NCI-H748 (cell line): ENCODE measurements around the gene SPECC1.
"Not testable (repeated sequence)": the region's sequence is repeated elsewhere in the genome, so short reads cannot be mapped to it uniquely, and the experiment has no call there.

Source experiments
- DNase-seq: peaks from one replicate; lab custom pipeline; 2025; ENCODE audit not compliant: unreplicated experiment; lab: John Stamatoyannopoulos, UW

SPECC1 gene

DNA sequence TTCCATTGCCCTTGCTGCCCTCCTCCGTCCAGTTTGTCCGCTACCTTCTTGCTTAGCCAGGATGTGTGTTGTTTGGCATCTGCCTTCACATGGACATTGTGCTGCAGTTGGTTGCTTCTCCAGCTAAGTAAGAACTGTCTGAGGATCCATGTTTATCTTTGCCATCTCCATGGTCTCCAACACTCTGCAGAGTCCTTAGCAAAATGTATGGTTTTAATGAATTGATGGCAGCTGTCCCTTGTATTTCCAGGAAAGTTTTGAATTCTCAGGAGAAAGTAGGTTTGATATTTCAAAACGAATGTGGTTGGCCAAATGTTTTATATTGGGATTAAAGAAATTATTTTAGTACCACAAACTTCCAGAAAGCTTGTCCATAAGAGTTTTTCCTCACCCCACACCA is 160.9 kb downstream of the SPECC1 start:
- no peak for DNase-seq

DNA sequence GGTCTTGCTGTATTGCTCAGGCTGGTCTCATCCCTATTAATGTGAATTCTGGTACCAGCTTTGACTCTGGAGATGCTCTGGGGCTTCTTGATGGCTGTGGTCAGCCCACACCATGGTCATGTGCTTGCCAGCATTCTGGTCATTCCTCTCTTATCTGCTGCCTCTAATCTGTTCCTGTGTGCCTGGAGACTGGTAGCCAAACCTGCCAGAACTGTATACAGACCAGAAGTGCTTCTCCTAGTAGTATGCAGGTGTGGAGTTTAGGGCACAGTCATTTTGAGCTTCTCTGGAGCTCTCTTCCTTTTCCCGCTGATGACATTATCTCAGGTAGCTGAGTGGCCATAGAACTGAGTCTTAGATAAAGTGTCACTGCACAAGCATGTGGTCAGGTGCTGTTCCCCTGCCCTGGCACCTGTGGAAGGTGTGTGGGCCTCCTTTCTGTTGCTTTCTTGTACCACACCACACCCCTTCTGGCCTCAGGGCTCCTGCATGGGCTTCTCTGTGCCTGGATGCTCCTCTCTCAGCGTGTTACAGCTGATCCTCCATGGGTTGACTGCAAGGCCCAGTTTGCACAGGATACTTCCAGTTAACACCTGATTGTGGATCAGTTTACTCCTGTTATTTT is 162.7 kb downstream of the SPECC1 start:
- no peak for DNase-seq

DNA sequence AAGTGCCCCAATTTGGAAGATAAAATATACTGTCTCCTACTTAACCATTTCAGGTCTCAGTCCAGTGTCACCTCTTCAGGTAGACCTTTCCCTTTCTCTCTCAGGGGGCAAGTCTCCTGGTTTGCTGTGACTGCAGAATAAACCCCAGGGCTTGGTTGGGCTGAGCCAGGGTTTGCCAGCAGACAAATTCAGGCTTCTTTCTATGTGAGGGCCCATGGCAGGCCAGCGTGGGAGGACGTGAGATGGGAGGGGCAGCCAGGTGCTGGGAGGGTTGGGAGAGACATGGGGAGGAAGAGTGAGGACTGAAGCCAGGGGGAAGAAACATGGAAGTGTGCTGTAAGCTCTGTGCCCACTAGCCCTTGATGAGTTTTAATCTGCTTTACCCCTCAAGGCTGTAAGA is 163.2 kb downstream of the SPECC1 start:
- DNase-seq, result no peak

DNA sequence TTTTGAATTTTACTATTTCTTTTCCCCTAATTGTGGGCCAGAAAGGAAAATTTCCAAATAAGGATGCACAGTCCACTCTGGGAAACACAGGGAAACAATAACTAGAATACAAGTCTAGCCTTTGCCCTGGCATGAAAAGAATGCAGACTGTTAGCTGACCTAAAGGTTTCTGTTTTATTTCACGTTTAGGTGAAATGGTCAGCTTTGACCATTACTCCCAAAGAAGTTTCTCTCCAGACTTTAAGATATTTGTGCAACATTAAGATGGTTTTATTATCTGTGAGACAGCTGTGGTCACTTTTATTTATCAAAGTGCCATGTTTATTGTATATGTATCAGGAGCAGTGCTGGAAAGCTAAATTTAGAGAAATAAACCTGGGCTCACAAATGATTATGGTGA is 163.9 kb downstream of the SPECC1 start:
- no peak for DNase-seq

DNA sequence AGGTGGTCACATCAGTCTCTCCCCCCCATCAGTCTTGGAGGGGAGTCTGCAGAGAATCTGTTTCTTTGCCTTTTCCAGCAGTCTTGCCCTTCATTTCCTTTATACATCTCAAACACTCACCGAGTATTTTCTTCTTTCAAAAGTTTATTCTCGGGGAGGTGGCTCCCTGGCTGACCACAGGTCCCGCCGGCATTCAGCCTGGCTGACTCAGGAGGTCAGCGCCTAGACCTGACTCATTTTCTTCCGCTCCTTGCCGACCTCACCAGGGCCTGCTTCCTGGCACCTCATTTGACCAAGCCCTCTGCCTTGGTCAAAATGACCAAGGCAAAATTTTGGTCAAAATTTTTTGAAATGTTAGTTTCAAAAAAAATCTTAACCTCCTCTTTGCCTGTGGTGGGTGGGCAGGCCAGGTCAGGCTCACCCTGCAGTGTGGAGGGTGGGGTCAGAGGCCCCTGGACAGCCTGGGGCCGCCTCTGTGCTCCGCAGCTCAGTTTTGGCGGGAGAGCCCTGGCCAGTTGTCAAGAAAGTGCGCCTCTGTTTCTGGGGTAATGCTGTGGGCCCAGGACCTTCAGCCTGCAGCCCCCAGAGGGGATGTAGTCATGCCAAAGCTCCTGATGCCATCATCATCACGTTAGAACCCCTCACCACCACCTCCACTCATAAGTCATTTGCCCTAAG is 165.6 kb downstream of the SPECC1 start:
- no peak for DNase-seq

DNA sequence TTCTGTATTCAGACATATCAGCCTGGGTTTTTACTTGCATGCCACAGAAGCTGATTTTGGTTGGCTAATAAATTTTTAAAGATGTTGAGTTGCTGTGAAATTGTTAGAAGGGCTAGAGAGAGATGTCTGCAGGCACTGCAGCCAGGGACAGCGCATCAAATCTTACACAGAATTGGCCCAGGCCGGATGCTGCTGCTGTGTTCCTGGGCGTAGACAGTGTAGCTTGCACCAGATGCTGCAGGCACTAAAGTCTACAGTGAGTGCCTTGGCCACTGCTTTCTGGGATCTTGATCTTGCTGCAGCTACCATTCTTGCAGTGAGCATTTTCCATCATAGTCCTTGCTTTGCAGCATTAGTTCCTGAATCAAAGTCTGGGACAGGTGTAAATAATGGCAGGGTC is 169.9 kb downstream of the SPECC1 start:
- DNase-seq, result no peak

DNA sequence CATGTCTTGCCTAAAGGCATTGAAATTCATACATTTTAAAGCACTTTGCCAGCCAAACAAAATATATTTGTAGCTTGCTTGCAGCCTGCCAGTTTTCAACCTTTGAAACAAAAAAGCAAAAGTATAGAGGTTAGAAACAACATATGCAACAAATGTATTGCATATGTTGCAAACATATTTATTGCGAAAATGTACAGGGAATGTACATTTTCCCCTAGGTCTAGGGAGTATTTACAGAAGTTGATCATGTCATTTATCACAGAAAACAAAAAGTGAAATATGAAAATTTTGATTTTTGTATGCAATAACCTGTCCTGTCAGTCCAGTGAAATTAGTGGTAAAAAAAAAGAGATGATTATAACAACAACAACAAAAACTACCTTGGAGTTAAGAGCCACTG is 171.5 kb downstream of the SPECC1 start:
- no peak for DNase-seq

DNA sequence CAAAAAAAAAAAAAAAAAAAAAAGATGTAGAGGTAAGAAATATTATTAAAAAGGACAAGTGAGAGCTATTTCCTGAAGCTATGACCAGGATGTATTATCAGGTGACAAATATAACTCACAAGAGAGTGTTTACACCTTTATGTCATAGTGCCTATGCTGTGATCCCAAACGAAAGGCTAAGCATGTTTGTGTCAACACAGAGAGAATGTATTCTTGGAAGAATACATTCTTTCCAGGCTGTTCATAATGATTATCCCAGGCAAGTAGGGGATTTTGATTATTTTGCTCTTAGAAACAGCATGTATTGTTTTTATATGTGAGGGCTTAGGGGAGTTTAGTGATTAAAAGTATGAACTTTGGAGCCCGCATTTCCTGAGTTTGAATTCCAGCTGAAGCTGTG is 175.0 kb downstream of the SPECC1 start:
- DNase-seq, result no peak

DNA sequence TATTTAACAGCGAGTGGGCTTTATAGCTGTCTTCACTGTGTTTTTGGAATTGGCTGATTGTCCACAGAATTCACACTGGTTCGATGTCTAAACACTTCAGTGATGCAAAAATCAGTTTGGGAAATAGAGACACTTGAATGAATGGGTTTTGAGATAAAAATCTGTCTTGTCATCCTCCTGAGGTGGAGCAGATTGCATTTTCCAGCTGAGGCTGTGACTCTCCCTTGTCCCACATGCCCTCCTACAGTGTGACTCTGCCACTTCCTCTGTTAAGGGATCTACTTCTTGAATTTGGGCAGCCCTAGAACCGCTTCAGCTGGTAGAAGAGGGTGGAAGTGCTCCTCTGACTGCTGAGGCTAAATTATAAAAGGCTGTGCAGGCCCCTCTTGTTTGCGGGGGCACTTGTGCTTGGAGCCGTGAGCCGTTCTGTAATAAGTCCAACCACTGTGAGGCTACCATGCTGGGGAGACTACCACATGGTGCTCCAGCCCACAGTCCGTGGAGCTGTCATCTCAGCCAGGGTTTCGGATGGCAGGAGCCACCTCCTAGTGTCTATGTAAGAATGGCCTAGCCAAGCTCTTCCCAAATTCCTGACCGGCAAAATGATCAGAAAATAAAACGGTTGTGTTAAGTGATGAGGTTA is 175.9 kb downstream of the SPECC1 start:
- no peak for DNase-seq

DNA sequence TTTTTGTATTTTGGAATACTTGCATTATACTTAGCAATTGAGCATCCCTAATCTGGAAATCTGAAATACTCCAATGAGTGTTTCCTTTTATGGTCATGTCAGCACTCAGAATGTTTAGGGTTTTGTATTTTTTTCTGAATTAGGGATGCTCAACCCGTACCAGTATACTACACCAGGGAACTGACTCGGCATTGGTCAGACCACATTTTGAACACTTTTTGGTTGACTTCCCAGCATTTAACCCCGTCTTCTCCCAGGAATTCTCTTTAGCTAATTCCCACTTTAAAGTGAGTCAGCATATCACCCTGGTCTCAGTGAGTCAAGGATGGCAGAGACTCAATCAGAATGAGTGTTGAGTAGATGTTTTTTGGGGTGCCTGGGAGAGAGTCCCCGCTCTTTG is 177.9 kb downstream of the SPECC1 start:
- DNase-seq, result no peak

DNA sequence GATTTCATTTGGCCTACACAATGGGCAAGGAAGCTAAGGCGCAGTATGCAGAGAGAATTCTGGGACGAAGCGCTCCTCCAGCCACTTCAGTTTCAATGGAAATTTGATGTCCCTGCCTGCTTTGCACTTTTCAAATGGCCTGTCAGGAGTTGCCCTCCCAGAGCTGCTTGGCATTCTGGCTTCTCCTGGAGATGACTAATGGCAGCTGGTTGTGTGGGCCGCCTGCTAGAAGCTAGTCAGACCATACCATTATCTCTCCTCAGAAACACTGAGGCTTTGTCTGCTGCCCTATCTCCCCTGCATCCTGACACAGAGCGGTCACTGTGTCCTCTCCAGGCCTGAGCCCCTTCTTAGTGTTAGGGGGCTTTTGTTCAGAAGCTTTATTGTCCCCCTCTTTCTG is 180.1 kb downstream of the SPECC1 start:
- DNase-seq, result no peak

DNA sequence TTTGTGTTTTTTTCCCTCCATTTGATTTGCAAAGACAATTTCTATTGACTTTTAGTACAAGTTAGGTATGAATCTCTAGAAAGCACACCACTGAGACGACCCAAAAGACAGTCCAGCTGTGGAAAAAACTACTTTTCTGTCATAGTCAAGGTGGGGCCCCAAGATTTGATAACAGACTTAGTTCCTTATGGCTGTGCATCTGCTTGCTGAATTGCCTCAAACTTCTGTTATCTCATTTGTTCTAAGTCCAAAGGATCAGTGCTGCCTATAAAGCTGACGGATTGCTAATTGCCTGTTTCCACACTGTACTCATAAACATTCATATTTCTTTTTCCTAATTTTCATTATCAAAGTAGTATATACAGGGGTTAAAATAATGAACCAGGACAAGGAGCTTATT is 180.8 kb downstream of the SPECC1 start:
- no peak for DNase-seq

DNA sequence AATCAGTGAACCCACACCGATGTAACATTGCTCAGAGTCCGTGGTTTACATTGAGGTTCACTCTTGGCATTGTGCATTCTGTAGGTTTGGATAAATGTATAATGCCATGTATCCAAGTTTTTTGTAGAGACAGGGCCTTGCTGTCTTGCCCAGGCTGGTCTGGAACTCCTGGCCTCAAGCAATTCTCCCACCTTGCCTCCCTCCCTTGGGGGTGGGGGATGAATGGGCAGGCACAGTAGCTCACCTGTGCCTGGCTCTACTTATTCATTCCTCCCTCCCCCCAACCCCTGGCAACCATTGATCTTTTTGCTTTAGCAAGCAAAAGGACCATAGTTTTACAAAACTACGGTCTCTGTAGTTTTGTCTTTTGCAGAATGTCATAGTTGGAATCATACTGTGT is 181.4 kb downstream of the SPECC1 start:
- DNase-seq, result no peak

DNA sequence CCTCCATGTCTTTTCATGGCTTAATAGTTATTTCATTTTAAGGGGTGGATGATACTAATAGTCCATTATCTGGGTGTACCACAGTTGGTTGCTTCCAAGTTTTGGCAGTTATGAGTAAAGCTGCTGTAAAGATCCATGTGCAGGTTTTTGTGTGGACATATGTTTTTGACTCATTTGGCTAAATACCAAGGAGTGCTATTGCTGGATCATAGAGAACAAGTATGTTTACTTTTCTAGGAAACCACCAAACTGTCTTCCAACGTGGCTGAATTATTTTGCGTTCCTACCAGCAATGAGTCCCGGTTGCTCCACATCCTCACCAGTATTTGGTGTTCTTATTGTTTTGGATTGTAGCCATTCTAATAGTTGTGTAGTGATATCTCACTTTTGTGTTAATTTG is 181.9 kb downstream of the SPECC1 start:
- DNase-seq, result no peak

DNA sequence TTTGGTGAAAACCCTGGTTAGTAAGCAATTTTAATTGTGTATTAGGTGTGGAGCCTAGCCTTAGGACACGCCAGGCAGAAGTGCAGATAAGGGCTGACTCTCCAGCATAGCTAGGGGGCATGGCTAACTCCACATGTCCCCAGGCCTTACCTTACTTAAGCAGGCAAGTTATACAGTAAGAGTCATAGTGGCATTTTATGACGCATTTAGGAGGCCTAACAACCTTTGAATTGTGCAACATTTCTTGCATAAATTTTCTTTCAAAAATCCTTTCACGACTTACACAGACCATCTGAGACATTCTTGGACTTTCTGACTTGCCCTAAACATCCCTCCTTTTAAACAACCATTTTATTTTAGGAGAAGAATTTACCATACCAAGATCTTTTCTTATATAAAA is 187.1 kb downstream of the SPECC1 start:
- DNase-seq, result not testable (repeated sequence)

DNA sequence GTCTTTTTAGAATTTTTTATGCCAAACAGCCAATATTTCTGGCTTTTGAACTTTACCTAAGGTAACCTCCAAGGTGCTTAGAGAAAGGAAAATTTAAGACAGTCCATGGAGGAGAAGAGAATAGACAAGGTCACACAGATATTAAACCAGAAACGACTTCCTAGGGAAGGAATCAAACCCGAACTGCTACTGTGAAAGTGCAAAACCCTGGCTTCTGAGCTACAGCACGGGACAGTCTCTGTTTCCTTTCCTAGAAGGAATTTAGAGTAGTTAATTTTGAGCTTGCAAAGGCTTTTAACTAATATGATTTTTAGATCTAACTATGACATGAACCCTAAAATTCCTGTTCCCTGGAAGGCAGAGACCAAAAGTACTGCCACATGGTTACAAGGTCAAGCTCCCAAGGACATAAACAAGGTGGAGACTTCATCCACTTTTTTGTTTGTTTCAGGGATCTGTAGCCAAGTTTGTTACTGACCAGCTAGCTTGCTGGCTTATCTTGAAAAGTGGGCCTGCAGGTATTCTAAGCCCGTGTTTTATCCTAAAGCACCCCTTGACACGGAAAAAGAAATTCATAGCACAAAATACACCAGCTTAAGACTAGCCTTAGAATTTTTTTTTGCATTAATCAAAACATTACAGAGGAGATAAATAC is 188.2 kb downstream of the SPECC1 start:
- DNase-seq, result no peak

DNA sequence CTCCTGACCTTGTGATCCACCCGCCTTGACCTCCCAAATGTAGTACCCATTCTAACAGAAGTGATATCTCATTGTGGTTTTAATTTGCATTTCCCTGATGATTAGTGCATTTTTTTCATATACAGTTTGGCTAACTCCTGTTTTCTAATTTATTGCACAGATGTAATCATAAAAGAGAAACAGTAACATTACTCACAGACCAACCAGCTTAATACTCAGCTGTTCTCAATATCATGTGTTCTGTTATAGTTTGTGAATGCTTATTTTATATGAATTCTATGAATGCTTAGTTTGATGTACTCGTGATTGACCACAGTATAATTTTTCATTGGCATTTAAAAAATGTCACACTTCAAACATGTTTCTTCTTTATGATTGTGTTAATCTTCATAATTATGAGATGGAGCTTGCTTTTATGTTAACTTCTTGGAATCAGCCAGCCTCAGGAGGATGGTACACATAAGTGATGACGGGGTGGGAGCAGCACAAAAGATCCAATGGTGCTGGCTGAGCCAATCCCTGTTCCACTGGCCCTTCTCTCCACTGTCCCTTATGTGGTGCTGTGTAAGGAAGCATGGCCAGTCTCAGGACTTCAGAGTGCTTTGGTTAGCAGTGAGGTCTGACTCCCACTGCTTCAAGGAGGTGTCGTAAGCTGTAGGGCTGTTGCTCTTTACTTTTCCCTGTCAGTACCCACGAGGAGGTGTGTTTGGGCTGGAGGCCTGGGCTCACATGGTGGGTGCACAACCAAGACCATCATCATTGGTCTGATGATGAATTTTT is 191.0 kb downstream of the SPECC1 start:
- no peak for DNase-seq

DNA sequence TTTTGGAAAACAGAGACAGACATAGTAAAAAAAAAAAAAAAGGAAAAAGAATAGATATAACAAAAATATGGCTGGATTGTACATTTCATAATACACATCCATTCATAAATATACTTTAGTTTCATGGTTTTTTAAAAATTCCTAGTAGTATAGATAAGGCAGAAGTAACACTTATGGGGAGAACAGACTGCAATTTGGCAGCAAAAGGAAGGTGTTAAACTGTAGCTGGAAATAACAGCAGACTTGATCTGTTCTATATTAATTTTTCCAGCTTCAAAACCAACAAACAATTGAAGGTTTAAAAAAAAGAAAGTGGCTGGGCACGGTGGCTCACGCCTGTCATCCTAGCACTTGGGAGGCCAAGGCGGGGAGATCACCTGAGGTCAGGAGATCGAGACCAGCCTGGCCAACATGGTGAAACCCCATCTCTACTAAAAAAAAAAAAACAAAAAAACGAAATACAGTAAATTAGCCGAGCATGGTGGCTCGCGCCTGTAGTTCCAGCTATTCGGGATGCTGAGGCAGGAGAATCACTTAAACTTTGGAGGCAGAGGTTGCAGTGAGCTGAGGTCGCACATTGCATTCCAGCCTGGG is 191.8 kb downstream of the SPECC1 start:
- DNase-seq, result no peak

DNA sequence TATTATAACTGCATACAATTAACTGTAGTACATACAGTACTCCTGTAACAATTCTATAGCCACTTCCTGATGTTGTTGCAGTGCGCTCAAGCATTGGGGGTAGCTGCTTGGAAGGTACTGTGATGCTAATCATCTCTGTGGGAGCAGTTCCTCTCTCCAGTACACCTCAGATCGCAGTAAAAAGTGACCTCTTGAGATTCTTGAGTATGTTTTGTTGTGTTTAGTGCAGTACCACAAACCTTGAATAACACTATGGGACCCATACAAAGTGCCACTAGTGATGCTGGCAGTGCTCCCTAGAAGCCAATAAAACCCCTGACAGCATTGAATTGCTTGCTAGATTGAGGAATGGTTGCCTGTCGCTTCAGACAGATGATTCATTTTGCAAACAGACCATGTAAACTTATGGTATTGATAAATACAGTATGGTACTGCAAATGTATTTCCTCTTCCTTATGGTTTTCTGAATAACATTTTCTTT is 193.0 kb downstream of the SPECC1 start:
- no peak for DNase-seq

DNA sequence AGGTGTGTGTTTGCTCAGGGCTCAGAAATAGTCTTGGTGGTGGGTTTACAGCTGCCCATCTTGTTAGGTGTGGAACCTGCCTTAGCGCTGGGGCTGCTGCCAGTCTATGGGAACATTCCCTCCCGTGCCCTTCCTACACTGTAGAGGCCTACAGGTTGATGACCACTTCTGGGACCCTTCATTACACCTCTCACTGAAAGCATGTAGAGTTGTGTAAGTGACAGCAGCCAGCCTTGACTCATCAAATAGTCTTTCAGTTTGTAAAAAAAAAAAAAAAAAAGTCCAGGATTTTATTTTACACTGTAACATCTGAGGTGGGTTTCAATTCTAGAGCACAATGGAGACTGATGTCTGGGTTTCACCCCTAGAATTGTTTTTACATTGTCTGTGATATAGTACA is 193.9 kb downstream of the SPECC1 start:
- no peak for DNase-seq

DNA sequence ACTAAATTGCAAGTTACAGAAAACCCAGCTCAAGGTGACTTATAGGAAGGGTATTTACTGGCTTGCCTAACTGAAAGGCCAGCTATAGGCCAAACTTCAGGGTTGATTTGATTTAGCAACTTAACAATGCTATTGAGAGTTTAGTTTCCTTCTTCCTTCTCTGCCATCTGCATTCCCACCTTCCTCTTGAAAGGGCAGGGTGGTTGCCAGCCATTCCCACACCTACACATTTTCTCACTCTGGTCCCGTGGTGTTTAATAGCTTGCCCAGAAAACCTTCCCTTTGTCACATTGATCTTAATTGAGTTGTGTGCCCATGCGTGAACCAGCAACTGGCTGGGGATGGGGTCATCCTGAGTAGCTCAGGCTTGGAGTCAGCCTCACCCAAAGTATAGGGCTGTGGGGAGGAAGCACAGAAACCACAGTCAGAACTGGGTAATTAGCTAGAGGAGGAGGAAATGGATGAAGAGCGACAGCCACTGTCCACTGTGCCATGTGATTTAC is 194.7 kb downstream of the SPECC1 start:
- DNase-seq, result no peak
